Dedifferentiated amniotic fluid mesenchymal stem cell (primary cell): Measurements from ENCODE around the gene PDCD1.
"Not testable (repeated sequence)": the region's sequence is repeated elsewhere in the genome, so short reads cannot be mapped to it uniquely, and the experiment has no call there.

ENCODE experiments used
- DNase-seq: peaks from one replicate; pipeline ENCODE4 v3.0.0-alpha.2; 2016; ENCODE audit errors: extremely low spot score

PDCD1 gene

DNA sequence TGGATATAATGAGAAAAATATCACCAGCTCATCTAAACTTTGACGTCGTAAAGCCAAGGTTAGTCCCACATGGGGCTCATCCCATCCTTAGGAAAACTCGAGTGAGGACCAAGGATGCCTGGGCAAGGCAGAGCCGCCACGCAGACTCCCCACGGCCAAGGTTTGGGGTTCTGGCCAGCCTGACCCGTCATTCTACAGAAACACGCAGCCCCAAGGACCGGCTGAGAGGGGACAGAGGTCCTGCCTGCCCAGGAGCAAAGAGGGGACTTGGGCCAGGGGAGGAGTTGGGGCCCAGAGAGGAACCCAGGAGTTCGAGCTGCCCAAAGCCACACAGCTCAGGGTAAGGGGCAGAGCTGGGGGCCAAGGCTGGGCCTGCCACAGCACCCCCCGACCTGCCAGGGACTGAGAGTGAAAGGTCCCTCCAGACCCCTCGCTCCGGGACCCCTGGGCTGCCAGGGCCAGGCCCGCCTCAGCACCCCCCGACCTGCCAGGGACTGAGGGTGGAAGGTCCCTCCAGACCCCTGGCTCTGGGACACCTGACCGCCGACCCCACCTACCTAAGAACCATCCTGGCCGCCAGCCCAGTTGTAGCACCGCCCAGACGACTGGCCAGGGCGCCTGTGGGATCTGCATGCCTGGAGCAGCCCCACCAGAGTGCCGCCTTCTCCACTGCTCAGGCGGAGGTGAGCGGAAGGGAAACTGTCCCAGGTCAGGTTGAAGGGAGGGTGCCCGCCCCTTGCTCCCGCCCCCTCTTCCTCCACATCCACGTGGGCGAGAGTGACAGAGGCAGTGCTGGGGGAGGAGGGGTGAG, at the start of gene PDCD1:
TSS of gene PDCD1 (minus strand) at position 689 of the 811 bp plus-strand sequence. CDS start at position 633, 56 bp downstream.
- DNase-seq = no peak

DNA sequence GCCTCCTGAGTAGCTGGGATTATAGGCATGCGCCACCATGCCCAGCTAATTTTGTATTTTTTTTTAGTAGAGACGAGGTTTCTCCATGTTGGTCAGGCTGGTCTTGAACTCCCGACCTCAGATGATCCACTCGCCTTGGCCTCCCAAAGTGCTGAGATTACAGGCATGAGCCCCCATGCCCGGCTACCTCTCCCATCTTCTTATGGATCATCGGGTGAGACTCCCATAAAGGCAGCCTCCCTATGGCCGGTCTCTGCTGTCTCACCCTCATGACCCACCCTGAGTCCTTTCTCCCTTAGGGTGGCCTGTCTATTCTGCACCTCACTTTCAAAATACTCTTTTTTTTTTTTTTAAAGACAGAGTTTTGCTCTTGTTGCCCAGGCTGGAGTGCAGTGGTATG, 49.1 kb upstream of the PDCD1 start:
- DNase-seq = not testable (repeated sequence)

DNA sequence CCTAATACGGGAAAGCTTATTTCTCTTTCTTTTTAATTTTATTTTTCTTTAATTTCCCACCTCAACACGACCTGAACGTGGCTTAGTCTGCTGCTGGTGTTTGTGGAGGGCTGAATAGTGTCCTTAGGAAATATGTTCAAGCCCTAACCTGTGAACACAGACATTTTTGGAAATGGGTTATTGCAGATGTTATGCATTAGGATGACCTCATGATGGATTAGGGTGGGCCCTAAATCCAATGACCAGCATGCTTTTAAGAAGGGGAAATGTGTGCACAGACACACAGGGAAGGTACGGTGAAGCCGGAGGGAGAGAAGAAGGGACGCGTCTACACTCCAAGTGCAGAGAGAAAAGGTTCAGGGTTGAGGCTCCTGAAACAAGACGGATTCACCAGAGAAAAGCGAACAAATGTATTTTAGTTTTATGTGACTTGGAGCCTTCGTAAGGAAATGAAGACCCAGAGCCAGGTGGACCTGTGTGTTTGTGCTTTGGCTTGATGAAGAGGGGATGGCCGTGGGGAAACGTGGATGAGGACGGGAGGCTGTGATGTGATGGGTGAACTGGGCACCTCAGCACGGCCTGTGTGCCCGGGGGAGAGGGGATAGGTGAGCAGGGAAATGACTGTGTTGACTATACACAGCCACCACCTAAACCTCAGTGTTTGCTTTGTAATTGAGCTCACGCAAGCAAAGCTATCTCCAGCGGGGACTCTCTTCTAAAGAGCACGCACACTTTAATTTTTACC, 48.3 kb upstream of the PDCD1 start:
- DNase-seq = no peak

DNA sequence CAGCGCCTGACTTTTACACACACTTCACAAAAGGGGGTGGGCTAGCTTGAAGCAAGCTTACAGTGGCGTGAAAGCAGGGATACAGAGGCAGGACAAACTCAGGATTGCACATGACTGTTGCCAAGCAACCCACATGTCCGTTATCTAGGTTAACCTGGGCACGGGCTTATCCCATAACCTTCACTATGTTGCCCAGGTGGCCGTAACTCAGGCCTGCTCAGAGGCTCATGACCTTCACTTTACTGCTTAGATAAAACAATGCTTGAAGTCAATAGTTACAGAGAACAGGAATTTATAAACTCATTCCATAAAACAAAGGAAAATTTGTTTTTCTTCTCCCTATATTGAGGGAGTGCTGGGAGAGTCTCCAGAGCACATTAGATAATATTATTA, 47.7 kb upstream of the PDCD1 start:
- DNase-seq = not testable (repeated sequence)

DNA sequence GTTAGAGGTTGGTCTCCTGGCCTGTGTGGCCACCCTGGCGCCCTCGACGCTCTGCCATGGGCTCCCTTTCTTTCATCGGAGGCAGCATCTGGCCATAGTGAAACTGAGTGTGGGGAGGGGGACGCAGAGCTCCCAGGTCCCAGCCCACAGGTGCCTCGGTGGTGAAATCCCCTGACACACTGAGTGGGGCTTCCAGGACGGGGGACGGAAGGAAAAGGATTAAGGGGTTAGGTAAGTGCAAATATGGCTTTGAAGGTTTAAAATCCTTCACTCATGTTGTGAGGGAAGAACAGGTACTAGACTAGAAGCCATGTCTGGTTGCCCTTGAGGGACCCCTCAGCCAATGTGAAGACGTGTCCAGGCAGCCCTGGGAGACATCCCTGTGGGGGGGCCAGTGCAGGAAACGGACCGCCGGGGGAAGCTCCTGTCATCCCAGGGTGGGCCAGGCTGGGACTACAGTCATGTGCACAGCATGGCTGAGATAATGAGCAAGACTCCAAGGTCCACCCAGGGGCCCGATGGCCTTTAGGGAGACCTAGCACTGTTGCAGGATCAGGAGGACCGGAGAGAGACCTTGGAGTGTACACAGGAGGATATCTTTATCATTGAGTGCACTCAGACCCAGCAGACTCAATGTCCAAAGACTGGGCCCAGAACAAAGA, 47.2 kb upstream of the PDCD1 start:
- no peak for DNase-seq

DNA sequence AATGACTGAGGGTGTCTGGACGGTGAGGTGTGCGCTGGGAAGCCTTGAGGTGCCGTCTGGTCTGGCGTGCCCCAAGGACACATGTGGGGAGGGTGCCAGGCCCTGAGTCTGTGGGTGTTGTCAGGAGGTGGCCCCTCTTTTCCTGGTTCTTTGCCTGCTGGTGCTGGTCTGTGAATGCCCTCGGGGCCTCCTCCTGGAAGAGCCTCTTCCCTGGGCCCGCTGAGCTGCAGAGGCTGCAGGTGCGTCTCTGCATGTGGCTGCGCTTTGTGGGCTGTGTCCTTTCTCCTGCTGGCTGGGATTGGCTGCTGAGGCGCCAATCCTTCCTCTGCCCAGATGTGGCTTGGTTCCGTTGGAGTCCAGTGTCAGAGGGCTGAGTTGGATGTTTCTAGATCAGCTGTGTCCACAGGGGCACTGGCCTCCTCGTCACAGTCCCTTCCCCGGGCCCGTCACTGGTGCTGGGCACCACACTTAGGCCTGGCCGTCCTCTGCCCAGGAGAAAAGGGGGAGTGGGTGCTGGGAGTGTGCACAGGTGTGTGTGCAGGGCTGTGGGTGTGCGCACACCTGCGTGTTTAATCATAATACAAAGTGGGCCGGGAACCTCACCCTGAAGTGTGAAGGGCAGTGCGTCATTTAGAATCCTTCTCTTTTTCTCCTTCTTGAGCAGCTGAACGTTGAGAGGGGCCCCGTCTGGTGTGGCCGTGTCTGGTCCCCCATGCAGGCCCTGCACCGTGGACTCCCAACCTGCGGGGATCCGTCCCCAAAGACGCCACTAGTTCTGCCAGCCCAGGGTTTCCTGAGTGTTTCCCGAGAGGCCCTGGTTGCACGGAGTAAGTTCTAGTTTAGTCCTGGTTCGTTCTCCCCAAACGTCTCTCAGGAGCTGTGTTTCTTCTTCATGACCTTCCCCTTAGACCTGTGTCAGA, 46.4 kb upstream of the PDCD1 start:
- no peak for DNase-seq

DNA sequence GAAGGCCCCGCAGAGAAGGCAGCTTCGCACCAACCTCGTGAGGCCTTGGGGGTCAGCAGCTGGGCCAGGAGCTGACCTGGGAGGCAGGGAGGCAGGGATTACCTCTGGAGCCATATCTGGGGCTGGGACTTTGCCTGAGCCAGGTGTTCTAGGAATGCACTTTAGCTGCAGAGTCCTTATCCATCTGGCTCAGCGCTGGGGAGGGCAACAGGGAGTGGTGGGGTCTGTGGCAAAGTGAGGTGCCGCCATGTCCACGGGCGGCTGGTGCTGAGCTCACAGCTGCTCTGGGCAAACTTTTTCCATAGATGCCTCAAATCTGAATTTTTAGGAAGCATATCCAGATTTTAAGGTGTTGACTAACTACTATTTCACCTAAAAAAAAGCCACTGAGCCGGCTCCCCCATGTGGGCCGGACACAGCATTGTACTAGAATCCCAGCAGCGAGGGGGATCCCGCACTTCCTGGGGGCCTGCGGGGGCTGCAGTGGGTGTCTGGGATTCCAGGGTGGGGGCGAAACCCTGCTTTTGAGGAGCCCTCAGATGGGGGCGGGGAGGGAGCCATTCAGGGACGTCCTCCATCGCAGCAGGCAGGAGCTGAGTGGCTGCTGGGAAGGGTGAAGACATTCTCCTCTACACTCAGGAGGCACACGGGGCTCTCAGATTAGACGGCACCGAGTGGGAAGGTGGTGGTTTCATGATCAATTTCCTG, 45.5 kb upstream of the PDCD1 start:
- no peak for DNase-seq

DNA sequence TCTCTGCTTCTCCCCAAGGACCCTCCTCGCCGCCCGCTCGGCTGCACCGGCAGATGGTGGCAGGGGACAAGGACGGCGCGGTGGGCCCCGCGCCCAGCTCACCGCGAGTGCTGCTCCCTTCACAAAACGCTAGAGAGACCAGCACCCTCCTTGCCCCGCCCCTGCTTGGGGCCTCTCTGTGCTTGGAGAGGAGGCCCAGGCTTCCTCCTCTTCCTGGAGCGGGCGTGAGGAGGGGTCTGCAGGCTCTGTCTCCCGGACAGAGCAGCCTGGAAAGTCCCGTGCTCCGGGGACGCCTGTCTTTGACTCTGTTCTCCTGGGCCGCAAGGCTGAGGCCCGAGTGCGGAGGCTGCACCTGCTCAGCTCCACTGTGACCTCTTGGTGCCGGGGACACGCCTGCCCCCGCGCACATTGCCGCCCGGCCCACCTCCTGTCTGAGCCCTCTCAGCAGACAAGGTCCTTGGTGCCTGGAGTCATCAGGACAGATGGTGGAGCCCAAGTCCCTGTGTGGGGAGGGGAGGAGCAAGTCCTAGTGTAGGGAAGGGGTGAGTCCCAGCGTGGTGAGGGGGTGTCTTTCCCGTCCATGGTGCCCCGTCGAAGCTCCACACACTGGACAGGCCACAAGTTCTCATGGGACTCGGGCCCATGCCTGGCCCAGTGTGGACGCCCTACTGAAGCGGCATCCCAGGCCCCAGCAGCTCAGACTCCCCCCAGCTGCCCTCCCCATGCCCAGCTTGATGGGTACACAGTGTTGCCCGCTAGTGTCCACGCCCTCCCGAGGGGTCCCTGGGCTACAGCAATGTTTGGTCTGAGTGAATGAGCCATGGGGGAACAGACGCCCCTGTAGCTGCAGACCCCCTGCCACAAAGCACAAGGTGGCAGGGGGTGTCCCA, 44.7 kb upstream of the PDCD1 start:
- DNase-seq = no peak

DNA sequence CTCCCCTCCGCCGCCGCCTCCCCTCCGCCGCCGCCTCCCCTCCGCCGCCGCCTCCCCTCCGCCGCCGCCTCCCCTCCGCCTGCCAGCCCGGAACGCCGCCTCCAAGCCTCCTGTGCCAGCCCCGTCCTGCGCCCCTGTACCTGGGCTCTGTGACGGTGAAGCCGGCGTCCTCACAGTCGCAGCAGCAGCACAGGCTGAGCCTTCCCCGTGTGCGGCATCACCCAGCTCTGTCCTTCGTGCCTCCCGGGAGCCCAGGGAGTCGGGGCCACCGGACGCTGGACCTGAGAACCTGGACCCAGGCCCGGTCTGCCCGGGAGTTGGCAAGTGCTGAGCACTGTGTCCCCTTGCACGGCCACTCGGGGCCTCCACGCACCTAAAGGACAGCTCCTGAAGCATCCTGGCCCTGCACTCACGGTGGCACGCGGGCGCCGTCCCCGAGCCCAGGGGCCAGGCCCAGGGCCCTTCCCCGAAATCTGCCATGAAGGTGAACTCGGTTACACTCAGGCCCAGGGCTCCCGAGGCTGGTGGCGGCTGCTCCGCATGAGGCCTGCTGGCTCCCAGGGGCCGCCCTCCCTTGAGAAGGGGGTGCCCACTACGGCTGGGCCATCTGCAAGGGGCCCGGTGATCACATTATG, 43.8 kb upstream of the PDCD1 start:
- no peak for DNase-seq

DNA sequence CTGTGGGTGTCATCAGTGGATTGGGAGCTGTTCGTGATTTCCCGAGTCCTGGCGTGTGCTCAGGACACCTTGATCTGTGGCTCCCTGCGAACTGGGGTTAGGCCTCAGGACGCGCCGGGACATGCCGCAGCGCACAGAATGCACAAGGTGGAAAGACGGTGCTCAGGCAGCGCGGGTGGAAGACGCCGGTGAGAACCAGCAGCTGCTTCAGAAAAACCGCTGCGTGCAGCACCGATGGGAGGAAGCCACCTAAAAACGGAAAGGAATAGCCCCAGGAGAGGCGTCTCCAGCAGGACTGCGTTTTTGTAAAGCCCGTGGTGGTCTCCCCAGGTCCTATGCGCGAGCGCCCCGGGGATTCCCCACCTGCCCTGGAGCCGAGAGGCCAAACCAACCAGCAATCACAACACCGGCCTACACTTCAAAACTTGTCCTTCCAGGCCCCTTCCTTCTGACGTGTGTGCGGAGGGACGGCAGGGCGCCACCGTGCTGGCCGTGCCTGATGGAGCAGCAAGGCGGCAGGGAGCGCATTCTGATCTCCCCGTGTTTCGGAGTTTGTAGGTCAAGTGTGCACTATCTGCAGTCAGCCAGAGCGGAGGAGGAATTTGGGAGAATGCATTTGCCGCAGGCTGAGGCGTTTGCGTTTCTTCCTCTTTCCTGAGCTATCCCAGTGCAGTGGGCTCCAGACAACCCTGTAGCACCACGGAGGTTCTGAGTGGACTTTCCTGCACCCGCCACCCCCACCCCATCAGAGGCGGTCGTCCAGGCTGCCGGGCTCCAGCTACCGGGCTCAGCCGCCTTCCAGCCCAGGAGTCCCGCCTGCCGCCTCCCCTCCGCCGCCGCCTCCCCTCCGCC, 43.0 kb upstream of the PDCD1 start:
- no peak for DNase-seq

DNA sequence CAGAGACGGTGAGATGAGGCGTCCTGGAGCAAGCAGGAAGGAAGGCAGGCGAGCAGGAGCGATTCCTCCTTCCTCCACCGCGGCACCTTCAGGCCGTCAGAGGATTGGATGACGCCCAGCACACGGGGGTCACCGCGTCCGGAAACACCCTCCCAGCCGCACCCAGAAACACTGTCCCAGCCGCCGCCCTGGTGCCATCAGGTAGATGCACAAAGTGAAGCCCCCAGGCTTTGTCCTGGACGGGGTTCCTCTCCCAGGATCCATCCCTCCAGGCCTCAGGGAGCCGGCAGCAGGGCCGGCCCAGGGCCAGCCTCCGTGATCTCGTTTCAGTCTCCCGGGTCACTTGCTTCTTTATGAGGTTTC, 42.3 kb upstream of the PDCD1 start:
- no peak for DNase-seq

DNA sequence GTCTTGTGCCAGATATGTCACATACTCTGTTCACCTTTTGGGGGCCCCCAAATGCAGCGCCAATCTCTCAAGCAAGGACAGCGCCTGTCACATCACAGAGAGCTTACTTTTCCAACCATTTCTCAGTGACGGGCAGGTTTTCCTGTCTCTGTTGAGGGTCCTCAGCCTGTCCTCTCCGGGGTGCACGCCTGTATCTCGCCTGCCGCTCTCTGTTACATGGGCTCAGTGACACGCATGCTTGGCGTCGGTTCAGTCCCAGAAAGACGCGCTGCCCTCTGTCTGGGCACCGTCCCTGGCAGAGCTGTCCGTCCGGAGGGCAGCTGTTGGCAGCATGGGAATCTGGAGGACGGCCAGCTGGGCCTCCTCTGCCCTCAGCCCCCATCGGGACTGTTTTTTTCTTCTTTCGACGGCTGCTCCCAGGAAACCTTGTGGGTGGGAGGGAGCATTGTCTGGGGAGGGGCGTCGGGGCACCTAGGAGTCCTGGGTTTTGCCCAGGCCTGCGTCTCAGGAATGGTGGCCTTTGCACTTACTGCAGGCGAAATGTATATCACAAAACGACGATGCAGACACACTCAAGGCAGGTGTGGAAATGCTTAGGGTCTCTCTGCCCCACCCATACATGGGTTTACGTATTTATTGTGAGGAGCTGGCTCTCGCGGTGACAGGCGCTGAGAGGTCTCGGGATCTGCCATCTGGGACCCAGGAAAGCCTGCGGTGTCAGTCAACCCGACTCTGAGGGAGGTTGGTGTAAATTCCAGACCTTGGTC, 41.7 kb upstream of the PDCD1 start:
- no peak for DNase-seq

DNA sequence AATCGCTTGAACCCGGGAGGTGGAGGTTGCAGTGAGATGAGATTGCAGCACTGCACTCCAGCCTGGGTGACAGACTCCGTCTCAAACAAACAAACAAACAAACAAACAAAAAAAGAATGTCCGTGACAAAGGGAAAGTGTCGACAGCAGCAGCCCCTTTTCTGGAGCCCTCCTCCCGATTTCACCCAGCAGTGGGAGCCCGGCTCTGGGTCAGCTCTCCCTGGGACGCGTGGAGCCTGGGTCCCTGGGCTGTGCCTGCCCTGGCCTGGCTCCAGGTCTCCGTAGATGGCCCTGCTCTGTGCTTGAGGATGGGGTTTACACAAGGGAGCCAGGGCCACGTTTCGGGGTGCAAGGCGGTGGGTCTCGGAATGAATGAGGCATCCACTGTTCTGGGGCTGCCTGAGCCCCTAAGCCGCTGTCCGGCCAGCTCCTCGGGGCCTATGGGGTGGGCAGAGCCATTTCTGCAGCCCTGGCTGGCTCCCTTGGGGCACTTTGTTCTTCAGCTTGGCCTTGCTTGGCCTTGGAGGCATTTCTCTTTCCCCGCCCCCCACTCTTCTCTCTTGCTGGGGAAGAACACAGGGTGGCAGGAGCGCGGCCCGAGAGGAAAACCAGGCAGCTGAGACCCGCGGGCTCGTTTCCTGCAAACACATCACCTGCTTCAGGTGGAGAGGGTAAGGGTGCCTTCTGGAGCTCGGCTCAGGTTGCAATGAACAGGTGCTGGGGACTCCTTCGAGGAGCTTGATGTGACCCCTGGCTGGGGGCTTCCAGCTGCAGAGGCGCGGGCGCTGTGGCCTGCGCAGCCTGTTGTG, 40.0 kb upstream of the PDCD1 start:
- DNase-seq = no peak

DNA sequence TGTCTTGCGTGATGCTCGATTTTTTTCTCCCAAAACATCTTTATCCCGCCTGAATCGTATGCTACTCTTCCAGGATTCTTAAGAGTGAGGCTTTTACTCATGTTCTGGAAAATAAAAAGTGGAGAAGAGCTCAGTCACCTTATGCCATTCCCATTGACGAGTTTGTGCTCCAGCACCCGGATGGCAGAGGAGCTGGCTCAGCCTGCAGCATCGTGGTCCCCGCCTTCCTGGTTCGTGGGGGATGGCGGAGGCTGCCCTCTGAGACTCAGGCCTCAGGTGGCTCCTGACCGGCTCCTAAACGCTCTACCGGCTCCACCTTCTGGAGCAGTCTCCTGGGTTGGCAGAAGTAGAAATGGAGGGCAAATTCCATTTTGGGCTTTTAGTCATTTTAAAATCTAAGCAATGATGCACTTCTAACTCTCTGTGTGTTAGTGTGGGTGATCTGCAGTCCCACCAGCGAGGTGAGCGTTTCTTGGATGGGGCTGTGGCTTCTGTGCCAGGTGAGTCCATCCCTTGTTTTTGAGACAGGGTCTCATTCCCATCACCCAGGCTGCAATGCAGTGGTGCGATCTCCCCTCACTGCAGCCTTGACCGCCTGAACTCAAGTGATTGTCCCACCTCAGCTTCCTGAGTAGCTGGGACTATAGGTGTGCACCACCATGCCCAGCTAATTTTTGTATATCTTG, 38.7 kb upstream of the PDCD1 start:
- no peak for DNase-seq

DNA sequence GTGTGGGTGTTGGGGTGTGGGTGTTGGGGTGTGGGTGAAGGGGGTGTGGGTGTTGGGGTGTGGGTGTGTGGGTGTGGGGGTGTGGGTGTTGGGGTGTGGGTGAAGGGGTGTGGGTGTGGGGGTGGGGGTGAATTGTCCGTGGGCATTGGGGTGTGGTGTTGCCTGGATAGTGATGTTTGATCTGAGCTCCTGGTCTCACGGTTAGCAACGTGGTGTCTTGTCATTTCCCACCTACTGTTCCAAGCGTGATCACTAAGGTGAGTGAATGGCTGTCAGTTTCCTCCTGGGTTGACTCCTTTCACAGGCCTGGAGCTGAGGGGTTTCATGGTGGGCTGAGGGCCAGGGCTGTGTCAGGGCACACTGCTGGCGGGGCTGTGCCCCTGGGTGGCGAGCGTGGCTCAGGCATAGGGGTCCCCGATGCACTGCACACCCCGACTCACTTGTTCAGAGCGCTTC, 38.1 kb upstream of the PDCD1 start:
- DNase-seq = no peak
